K562 treated with DMSO at 1 percent for 48 hours (cell line): ENCODE results near the gene MAN2A2. TPM values are rescaled to one million over a fixed set of nuclear protein-coding genes. Genes with fewer than 3 reads are reported as not detected.

Experiments used
- total RNA-seq: library from RNA; unstranded; fragments of 300-600 nt; gene quantifications from 2 replicates; pipeline ENCODE4 v1.2.3, GENCODE V29; 2022; ENCODE audit warnings: low replicate concordance; ENCODE audit errors: extremely low read depth

The MAN2A2 gene
- total RNA-seq: 258 TPM in 1 of 2 replicates, not detected in the other

GRCh38 chr15:90902840-90903732, at the start of gene MAN2A2:
Gene MAN2A2 (plus strand): TSS chr15:90903302. CDS start chr15:90904208, 906 bp downstream.

GRCh38 chr15:90868261-90868689, 34.8 kb upstream of the MAN2A2 start, which contains the start of gene FURIN:
Gene FURIN (plus strand): TSS chr15:90868588. CDS start chr15:90875741, 7,153 bp downstream.

GRCh38 chr15:90883976-90884718, 19.0 kb upstream of the MAN2A2 start, which contains the start of gene FES:
Gene FES (plus strand): TSS chr15:90884504. CDS start chr15:90885046, 542 bp downstream.

GRCh38 chr15:90931828-90932659, 28.9 kb downstream of the MAN2A2 start, which contains the start of gene HDDC3:
Gene HDDC3 (minus strand): TSS chr15:90932549. CDS start chr15:90932540, 9 bp downstream.

GRCh38 chr15:90934949-90935751, 32.0 kb downstream of the MAN2A2 start, which contains the start of gene UNC45A:
Gene UNC45A (plus strand): TSS chr15:90935285. CDS start chr15:90935325, 40 bp downstream.

GRCh38 chr15:90954712-90955623, 51.9 kb downstream of the MAN2A2 start, which contains the start of gene RCCD1:
Gene RCCD1 (plus strand): TSS chr15:90954884. CDS start chr15:90956735, 1,851 bp downstream.

Other genes starting within 250 kb of the MAN2A2 start
- not detected in 2 replicates for gene BLM, start 186.0 kb upstream of the MAN2A2 start, total RNA-seq
- not detected in 2 replicates for gene FURIN, start 34.7 kb upstream of the MAN2A2 start, total RNA-seq
- gene FES, start 18.8 kb upstream of the MAN2A2 start, total RNA-seq: not detected in 2 replicates
- not detected in 2 replicates for gene HDDC3, start 29.2 kb downstream of the MAN2A2 start, total RNA-seq
- 1,074 TPM in 1 of 2 replicates, not detected in the other for gene UNC45A, start 32.0 kb downstream of the MAN2A2 start, total RNA-seq
- gene RCCD1, start 51.6 kb downstream of the MAN2A2 start, total RNA-seq: not detected in 2 replicates
- not detected in 2 replicates for gene PRC1, start 91.2 kb downstream of the MAN2A2 start, total RNA-seq
- gene VPS33B, start 119.3 kb downstream of the MAN2A2 start, total RNA-seq: not detected in 2 replicates
- not detected in 2 replicates for gene SV2B, start 197.0 kb downstream of the MAN2A2 start, total RNA-seq